MM.1S (cell line): ENCODE results near the gene ERMAP.

Experiments
- EZH2 ChIP-seq: fragments of 300-600 bp; sonication (generic); optimal IDR thresholded peaks from 2 replicates; pipeline ENCODE3; 2017; ENCODE audit warnings: low read depth, mild to moderate bottlenecking, antibody characterized with exemption, low read length, mixed read lengths
- TF ChIP-seq, protein P1 (sequence below): fragments of 300-600 bp; sonication (generic); IDR thresholded peaks from 2 replicates; pipeline ENCODE4 v1.5.1; 2016; ENCODE audit warnings: antibody characterized with exemption, low read length, mixed read lengths

DNA sequence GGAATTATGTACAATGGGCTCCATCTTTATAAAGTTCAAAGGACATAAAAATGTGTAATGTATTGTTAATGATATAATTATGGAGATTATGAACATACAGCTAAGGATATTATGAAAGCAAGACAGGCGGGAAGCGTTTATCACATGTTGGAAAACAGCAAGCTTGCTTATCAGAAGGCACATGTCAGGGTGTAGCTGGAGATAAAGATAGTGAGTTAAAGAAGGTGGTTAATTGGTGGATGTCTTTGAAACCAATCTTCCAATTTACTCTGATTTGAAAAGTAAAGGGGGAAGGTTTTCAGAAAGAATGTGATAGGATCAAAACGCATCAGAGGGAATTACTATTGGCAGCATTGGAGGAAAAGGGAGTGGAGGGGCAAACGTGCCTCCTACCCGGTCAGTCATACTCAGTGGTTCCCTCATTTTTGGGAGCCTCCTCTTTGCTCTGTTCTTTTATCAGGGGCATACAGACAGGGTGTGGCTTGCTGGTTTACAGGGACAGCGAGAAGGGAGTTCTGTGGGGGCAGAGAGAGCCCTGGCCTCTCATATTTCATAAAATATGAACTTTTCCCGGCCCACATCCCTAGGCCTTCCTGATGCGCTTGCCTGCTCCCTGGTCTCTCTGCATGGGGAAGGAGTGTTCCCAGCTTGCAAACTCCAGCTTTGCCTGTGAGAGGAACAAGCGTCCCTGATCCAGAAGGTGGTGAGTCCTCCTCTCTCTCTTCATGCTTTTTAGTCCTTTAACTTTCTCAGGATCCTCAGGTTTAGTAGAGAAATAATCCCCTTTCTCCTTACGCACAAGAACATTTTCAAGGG, 8.3 kb downstream of the ERMAP start:
- TF ChIP-seq EZH2, result no peak
- TF ChIP-seq, protein P1, sequence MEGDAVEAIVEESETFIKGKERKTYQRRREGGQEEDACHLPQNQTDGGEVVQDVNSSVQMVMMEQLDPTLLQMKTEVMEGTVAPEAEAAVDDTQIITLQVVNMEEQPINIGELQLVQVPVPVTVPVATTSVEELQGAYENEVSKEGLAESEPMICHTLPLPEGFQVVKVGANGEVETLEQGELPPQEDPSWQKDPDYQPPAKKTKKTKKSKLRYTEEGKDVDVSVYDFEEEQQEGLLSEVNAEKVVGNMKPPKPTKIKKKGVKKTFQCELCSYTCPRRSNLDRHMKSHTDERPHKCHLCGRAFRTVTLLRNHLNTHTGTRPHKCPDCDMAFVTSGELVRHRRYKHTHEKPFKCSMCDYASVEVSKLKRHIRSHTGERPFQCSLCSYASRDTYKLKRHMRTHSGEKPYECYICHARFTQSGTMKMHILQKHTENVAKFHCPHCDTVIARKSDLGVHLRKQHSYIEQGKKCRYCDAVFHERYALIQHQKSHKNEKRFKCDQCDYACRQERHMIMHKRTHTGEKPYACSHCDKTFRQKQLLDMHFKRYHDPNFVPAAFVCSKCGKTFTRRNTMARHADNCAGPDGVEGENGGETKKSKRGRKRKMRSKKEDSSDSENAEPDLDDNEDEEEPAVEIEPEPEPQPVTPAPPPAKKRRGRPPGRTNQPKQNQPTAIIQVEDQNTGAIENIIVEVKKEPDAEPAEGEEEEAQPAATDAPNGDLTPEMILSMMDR, result no peak
